Measurements from ENCODE around the gene CAMK2G.
"Not testable (repeated sequence)": the region's sequence is repeated elsewhere in the genome, so short reads cannot be mapped to it uniquely, and the experiment has no call there.

Gene CAMK2G

GRCh38 chr10:73897693-73898092 is 23.3 kb upstream of the CAMK2G start:
- Histone ChIP-seq H3K9me2 (replicated peaks; ENCODE audit: control insufficient read depth, low read length) (no peaks in the 10 kb centered on the region), H4K20me1 (ENCODE audit: control insufficient read depth, insufficient read depth, low read depth, low read length) (no peaks in the 10 kb centered on the region), H3K79me2 (ENCODE audit: control insufficient read depth, low read length) (no peaks in the 10 kb centered on the region), H3K27ac (ENCODE audit: low read depth, low read length) (no peak overlapping the region), H3K4me3 (ENCODE audit: low read length) (no peak overlapping the region), H3K4me1 (ENCODE audit: control insufficient read depth, low read length) (peaks cover 26% of the 10 kb centered on the region), H3K27me3 (ENCODE audit: control insufficient read depth, low read length) (peaks cover 4% of the 10 kb centered on the region; the same call in 1 of the 2 replicates), H3K36me3 (ENCODE audit: control insufficient read depth, low read length) (no peaks in the 10 kb centered on the region), H3K9me3 (ENCODE audit: control insufficient read depth, insufficient read depth, low read length) (no peaks in the 10 kb centered on the region), H3F3A (ENCODE audit: control insufficient read depth, insufficient read depth) (peaks cover 4% of the 10 kb centered on the region; the same call in 1 of the 2 replicates), H3K4me2 (ENCODE audit: low read length) (no peak overlapping the region)
- TF ChIP-seq EZH2phosphoT487 (IDR thresholded peaks at IDR 0.05; ENCODE audit: borderline replicate concordance, low read length) (no peak), CTCF (IDR thresholded peaks at IDR 0.05; ENCODE audit: low read depth, low read length, poor library complexity, severe bottlenecking) (no peak)

GRCh38 chr10:73895381-73895780 is 21.0 kb upstream of the CAMK2G start:
- not testable (repeated sequence) for H3F3A ChIP-seq (ENCODE audit: control insufficient read depth, insufficient read depth)
- H3K4me1 ChIP-seq (ENCODE audit: control insufficient read depth, low read length): peaks cover 13% of the 10 kb centered on the region

GRCh38 chr10:73894245-73894971 is 20.1 kb upstream of the CAMK2G start:
- Histone ChIP-seq H3K27ac (ENCODE audit: low read depth, low read length) (no peak overlapping the region), H3K36me3 (ENCODE audit: control insufficient read depth, low read length) (no peaks in the 10 kb centered on the region), H3K9me3 (ENCODE audit: control insufficient read depth, insufficient read depth, low read length) (no peaks in the 10 kb centered on the region), H3K9me2 (replicated peaks; ENCODE audit: control insufficient read depth, low read length) (no peaks in the 10 kb centered on the region), H3F3A (ENCODE audit: control insufficient read depth, insufficient read depth) (no peaks in the 10 kb centered on the region), H3K4me1 (ENCODE audit: control insufficient read depth, low read length) (peaks cover 3% of the 10 kb centered on the region), H3K79me2 (ENCODE audit: control insufficient read depth, low read length) (no peaks in the 10 kb centered on the region), H3K4me2 (ENCODE audit: low read length) (no peak overlapping the region), H3K27me3 (ENCODE audit: control insufficient read depth, low read length) (peaks cover 4% of the 10 kb centered on the region; the same call in 1 of the 2 replicates), H4K20me1 (ENCODE audit: control insufficient read depth, insufficient read depth, low read depth, low read length) (no peaks in the 10 kb centered on the region), H3K4me3 (ENCODE audit: low read length) (no peak overlapping the region)
- TF ChIP-seq EZH2phosphoT487 (IDR thresholded peaks at IDR 0.05; ENCODE audit: borderline replicate concordance, low read length): no peak
- TF ChIP-seq CTCF (IDR thresholded peaks at IDR 0.05; ENCODE audit: low read depth, low read length, poor library complexity, severe bottlenecking): no peak

More at GRCh38 chr10:73895381-73895780, 21.0 kb upstream of the CAMK2G start:
- H3K4me2 ChIP-seq (ENCODE audit: low read length); H4K20me1 ChIP-seq (ENCODE audit: control insufficient read depth, insufficient read depth, low read depth, low read length); H3K9me3 ChIP-seq (ENCODE audit: control insufficient read depth, insufficient read depth, low read length); H3K9me2 ChIP-seq (replicated peaks; ENCODE audit: control insufficient read depth, low read length); H3K36me3 ChIP-seq (ENCODE audit: control insufficient read depth, low read length); H3K27ac ChIP-seq (ENCODE audit: low read depth, low read length); H3K27me3 ChIP-seq (ENCODE audit: control insufficient read depth, low read length); H3K4me3 ChIP-seq (ENCODE audit: low read length); H3K79me2 ChIP-seq (ENCODE audit: control insufficient read depth, low read length): not testable (repeated sequence)

- no peak for TF ChIP-seq CTCF (IDR thresholded peaks at IDR 0.05; ENCODE audit: low read depth, low read length, poor library complexity, severe bottlenecking)
- TF ChIP-seq EZH2phosphoT487 (IDR thresholded peaks at IDR 0.05; ENCODE audit: borderline replicate concordance, low read length): no peak
- peaks cover 4% of the 10 kb centered on the region; the same call in 1 of the 2 replicates for H3K27me3 ChIP-seq (ENCODE audit: control insufficient read depth, low read length)
- no peaks in the 10 kb centered on the region for H4K20me1 ChIP-seq (ENCODE audit: control insufficient read depth, insufficient read depth, low read depth, low read length)
- H3K4me1 ChIP-seq (ENCODE audit: control insufficient read depth, low read length): no peaks in the 10 kb centered on the region
- no peaks in the 10 kb centered on the region for H3K9me2 ChIP-seq (replicated peaks; ENCODE audit: control insufficient read depth, low read length)
- no peaks in the 10 kb centered on the region for H3F3A ChIP-seq (ENCODE audit: control insufficient read depth, insufficient read depth)
- no peaks in the 10 kb centered on the region for H3K36me3 ChIP-seq (ENCODE audit: control insufficient read depth, low read length)
- no peak overlapping the region for H3K27ac ChIP-seq (ENCODE audit: low read depth, low read length)
- H3K4me3 ChIP-seq (ENCODE audit: low read length): no peak overlapping the region
- H3K9me3 ChIP-seq (ENCODE audit: control insufficient read depth, insufficient read depth, low read length): no peaks in the 10 kb centered on the region
- H3K79me2 ChIP-seq (ENCODE audit: control insufficient read depth, low read length): no peaks in the 10 kb centered on the region
- H3K4me2 ChIP-seq (ENCODE audit: low read length): no peak overlapping the region
Observed at GRCh38 chr10:73893426-73893825, 19.1 kb upstream of the CAMK2G start.

Data from DOHH2 (cell line).